COLO668 (cell line): ENCODE measurements around the gene ARHGEF39.

Source experiments
- DNase-seq: peaks from one replicate; lab custom pipeline; 2025; ENCODE audit not compliant: unreplicated experiment; lab: John Stamatoyannopoulos, UW

Gene ARHGEF39

DNA sequence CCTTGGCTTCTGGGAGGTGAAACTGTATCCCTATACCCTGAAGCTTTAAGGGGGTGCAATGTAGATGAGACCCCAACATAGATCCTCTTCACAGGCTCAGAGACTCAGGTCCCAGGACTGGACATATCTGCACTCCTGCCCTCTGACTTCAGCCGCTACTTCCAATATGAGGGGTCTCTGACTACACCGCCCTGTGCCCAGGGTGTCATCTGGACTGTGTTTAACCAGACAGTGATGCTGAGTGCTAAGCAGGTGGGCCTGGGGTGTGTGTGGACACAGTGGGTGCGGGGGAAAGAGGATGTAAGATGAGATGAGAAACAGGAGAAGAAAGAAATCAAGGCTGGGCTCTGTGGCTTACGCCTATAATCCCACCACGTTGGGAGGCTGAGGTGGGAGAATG lies 14.1 kb upstream of the ARHGEF39 start:
- DNase-seq: no peak

DNA sequence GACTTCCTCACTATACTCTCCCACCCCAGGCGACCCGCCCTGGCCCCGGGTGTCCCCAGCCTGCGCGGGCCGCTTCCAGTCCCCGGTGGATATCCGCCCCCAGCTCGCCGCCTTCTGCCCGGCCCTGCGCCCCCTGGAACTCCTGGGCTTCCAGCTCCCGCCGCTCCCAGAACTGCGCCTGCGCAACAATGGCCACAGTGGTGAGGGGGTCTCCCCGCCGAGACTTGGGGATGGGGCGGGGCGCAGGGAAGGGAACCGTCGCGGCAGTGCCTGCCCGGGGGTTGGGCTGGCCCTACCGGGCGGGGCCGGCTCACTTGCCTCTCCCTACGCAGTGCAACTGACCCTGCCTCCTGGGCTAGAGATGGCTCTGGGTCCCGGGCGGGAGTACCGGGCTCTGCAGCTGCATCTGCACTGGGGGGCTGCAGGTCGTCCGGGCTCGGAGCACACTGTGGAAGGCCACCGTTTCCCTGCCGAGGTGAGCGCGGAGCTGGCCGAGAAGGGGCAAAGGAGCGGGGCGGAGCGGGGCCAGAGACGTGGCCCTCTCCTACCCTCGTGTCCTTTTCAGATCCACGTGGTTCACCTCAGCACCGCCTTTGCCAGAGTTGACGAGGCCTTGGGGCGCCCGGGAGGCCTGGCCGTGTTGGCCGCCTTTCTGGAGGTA lies 10.9 kb upstream of the ARHGEF39 start:
- no peak for DNase-seq

DNA sequence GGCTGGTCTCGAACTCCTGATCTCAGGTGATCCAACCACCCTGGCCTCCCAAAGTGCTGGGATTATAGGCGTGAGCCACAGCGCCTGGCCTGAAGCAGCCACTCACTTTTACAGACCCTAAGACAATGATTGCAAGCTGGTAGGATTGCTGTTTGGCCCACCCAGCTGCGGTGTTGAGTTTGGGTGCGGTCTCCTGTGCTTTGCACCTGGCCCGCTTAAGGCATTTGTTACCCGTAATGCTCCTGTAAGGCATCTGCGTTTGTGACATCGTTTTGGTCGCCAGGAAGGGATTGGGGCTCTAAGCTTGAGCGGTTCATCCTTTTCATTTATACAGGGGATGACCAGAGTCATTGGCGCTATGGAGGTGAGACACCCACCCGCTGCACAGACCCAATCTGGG lies 10.2 kb upstream of the ARHGEF39 start:
- no peak for DNase-seq

GRCh38 chr9:35674025-35674361 lies 9.0 kb upstream of the ARHGEF39 start:
- no peak for DNase-seq

- peak; percentile 67 for DNase-seq
Observed at GRCh38 chr9:35673132-35674024, 8.4 kb upstream of the ARHGEF39 start, which contains the start of gene CA9. Gene CA9 (plus strand): TSS chr9:35673928. CDS start chr9:35673960, 32 bp downstream.

DNA sequence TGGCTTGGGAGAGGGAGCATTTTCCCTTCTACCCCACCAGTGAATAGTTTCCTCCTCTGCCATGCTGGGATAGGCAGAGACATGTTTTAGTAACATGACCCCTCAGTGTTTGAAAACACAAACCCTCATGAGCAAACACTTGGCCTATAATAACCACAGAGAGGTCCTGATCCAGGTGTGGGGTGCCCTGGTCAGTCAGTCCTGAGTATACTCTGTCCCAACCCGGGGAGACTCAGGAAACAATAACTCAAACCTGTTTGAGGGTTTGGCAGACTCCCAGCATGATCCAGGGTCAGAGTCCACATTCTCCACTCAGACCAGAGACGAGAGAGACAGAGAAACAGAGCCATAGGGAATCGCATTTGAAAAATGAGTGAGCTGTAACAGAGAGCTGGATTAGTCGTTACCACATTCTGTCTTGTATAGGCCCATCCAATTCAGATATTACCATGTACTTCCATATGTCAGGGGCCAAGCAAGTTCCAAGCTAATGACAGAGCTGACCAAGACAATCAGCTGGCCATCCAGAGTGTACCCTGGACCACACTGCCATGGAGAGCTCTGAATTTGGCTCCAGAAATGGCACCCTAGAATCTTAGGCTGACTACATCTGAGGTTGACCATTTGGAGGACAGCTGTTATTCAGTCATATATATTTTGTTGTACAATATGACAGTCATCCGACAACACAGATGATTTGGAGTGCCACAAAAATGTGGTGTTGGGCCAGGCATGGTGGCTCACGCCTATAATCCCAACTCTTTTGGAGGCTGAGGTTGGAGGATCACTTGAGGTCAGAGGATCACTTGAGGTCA lies 4.5 kb upstream of the ARHGEF39 start:
- peak; percentile 87 for DNase-seq

DNA sequence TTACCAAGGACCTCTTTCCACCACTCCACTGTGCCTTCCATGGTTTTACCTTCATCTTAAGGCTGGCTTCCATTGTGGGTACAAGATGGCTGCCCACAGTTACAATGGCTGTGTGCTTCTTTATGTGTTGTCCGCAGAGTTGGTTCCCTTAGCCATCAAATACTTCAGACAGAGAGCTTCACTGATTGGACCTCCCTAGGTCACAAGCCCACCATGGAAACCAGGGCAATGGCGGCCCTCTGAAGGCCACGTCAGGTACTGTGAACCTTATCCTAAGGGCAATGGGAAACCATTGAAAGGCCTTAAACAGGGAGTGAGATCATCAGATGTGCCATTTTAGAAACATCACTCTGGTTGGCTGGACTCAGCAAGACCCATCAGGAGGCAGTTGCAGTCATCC lies 2.9 kb upstream of the ARHGEF39 start:
- no peak for DNase-seq

DNA sequence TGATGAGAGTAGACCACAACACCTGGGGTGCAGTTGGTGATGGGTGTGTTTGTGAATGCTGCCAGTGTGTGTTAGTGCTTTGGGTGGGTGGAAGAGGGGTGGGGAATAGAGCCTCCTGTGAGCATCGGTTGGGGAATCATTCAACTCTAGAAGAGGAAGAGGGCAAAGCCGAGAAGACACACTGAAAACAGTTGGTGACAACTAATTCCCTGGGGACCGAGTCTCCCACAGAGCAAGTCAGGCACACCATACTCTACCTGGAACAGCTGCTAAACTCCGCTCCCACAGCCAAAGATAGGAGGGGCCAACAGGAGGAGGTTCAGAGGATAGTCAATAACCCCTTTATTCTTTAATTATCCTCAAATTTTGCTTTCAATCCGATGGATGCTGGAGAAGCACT lies 1.6 kb upstream of the ARHGEF39 start:
- DNase-seq: no peak

DNA sequence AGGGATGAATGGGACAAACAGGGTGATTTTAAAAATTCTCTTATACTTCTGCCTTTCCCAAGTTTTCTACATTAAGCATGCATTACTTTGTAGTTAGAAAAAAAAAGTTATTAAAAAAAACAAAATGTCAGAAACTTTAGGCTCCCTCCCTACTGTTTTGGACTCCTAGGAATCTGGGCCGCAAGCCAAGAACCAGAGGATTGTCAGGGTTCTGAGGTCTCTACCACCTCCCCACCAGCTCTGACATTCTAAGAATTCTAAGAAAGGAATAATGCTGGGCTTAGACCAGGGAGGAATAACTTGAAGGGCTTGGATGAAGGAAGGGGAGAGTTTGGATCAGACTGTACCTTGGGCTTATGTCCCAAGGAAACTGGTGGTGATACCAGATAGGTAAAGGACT lies 1.1 kb upstream of the ARHGEF39 start:
- DNase-seq: no peak

DNA sequence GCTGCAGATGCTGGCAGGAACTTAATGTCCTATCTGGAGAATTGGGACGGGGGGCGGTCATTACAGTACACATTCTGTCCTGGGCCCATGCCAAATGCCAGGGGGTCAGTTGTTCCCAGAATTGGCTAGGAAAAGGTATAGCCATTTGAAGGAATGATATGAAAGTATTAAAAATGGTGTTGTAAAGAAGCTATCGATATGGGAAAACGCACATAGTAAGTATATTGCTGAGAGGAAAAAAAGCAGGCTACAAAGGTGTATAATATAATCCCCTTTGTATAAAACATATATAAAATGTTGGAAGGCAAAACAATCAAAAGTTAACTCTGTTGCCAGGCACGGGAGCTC lies 450 bp upstream of the ARHGEF39 start:
- no peak for DNase-seq

DNA sequence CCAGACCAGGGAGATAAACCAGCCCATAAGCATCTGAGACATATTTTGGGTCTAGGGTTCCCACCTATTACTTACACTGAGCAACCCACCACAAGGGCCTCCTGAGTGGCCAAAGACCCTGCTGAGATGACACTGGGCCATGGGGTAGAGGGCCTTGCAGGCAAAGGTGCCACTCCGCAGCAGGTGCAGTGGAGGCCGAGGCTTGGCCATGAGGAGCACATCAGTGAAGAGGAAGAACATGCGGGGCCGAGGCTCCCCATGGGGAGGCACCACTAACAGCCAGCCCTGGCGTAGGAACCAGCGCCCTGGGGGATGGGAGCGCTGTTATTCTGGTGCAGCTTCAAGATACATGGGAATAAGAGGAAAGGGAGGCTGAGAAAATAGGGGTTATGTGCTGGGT lies 2.6 kb downstream of the ARHGEF39 start:
- DNase-seq: no peak

DNA sequence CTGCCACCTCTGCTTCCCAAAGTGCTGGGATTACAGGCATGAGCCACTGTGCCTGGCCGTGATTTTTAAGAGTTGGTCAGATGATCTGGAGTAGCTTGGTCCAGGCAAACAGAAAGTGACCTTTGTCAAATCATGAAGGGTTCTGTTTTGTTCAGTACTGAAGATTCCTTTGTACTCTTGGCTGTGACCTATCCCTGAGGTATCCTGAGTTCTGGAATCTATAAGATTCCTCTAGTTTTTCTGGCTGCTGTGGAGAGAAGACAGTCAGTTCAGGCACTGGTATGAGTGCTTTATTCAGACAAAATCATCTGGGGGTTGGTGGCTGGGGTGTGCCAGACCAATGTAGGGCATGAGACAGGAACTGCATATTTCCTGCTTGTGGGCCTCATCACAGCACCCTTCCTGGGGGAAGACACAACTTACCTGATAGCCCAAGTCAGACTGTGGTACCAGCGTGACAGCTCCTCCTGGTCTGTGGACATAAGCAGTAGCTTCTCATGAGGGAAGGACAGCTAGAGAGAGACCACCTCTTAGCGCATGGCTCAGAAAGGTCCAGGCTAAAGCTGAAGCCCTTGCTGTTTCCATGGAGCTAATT lies 3.1 kb downstream of the ARHGEF39 start:
- DNase-seq: no peak

DNA sequence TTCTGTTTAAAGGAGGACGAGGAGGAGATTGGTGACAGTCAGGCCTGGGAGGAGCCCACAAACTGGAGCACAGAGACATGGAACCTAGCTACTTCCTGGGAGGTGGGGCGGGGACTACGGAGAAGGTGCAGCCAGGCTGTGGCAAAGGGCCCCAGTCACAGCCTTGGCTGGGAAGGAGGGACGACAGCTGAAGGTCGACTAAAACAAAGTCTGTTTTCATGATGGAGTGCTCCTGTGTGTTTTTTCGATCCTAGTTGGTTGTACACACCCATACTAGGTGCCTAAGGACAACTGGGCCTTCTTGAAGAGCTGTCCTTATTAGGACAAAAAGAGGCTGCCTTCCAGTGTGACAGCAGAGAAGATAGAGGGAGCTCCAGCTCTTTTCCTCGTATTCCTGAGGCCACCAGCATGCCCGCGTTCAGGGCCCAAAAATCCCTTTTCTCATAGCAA lies 4.0 kb downstream of the ARHGEF39 start:
- DNase-seq: no peak

GRCh38 chr9:35659340-35659739 lies 5.7 kb downstream of the ARHGEF39 start:
- no peak for DNase-seq

- peak; percentile 30 for DNase-seq
Observed at GRCh38 chr9:35658968-35659220, 6.1 kb downstream of the ARHGEF39 start.

- peak; percentile 88 for DNase-seq
Observed at GRCh38 chr9:35658137-35658967, 6.6 kb downstream of the ARHGEF39 start, which contains the start of gene CCDC107. Gene CCDC107 (plus strand): TSS chr9:35658292. CDS start chr9:35658380, 88 bp downstream.

GRCh38 chr9:35657546-35658136 lies 7.4 kb downstream of the ARHGEF39 start, which contains the start of gene RMRP:
Gene RMRP (minus strand): TSS chr9:35658019.
- peak; percentile 97 for DNase-seq

- no peak for DNase-seq
Observed at GRCh38 chr9:35656831-35657545, 8.0 kb downstream of the ARHGEF39 start.

DNA sequence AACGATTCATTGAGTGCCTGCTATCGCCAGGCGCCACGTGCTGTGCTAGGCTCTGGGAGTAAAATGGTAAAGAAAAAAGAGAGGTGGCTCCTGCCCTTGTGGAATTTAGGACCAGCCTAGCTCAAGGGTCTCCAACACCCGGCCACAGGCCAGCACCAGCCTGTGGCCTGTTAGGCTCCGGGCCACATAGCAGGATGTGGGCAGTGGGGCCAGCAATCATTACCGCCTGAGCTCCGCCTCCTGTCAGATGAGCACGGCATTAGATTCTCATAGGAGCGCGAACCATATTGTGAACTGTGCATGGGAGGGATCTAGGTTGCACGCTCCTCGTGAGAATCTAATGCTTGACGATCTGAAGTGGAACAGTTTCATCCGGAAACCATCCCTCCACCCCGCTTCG lies 8.6 kb downstream of the ARHGEF39 start:
- DNase-seq: no peak
